ENCODE measurements around the gene GAPDH. TPM values are rescaled to one million over a fixed set of nuclear protein-coding genes. Genes with fewer than 3 reads are reported as not detected.
A peak's percentile ranks its signal among the peaks of the same experiment; 100 is the strongest.
"Not testable (repeated sequence)": the region's sequence is repeated elsewhere in the genome, so short reads cannot be mapped to it uniquely, and the experiment has no call there.

Gene GAPDH
- total RNA-seq, 1 donor from 2014 or later: 3,866 TPM

GRCh38 chr12:6494968-6495367, 39.3 kb upstream of the GAPDH start:
- no peaks in the 10 kb centered on the region for H3K27me3 ChIP-seq
- peaks cover 22% of the 10 kb centered on the region for H3K36me3 ChIP-seq
- no peaks in the 10 kb centered on the region for H3K27me3 Mint-ChIP-seq (ENCODE audit: insufficient read depth, low read depth)
- no peaks in the 10 kb centered on the region for H3K9me3 Mint-ChIP-seq
- H3K27ac ChIP-seq: no peak overlapping the region
- peaks cover 20% of the 10 kb centered on the region for H3K36me3 Mint-ChIP-seq
- H3K9me3 ChIP-seq (ENCODE audit: low read depth): no peaks in the 10 kb centered on the region
- H3K27ac Mint-ChIP-seq: no peak overlapping the region
- peak overlapping the region; percentile 86 for H3K4me3 ChIP-seq
- H3K4me1 ChIP-seq: peaks cover 23% of the 10 kb centered on the region
- H3K4me3 Mint-ChIP-seq: peak overlapping the region; percentile 97
- peaks cover 24% of the 10 kb centered on the region for H4K20me1 ChIP-seq (ENCODE audit: low read depth)
- H3K4me1 Mint-ChIP-seq: peaks cover 28% of the 10 kb centered on the region
- TF ChIP-seq CTCF (IDR thresholded peaks at IDR 0.05) (no peak), EZH2 (IDR thresholded peaks at IDR 0.05) (no peak)
- H2AFZ ChIP-seq (replicated peaks): no peak overlapping the region
- H3F3A ChIP-seq (ENCODE audit: low read depth): peaks cover 26% of the 10 kb centered on the region
- DNase-seq (ENCODE audit: low spot score): no peak
- peak overlapping the region; percentile 18 for H3K9ac ChIP-seq
- peaks cover 76% of the 10 kb centered on the region for H3K79me2 ChIP-seq (ENCODE audit: low read depth)
- peak overlapping the region; percentile 74 for H3K4me2 ChIP-seq

GRCh38 chr12:6497291-6497690, 37.0 kb upstream of the GAPDH start:
- Mint-ChIP-seq H3K4me1 (peaks cover 22% of the 10 kb centered on the region), H3K36me3 (peaks cover 20% of the 10 kb centered on the region), H3K4me3 (peak overlapping the region; percentile 71), H3K27ac (peak overlapping the region; percentile 83)
- not testable (repeated sequence) for H3K9me3 Mint-ChIP-seq; H3K27me3 Mint-ChIP-seq (ENCODE audit: insufficient read depth, low read depth); H3K27ac ChIP-seq; H3K9me3 ChIP-seq (ENCODE audit: low read depth); H3K27me3 ChIP-seq; H3K9ac ChIP-seq; H3K4me3 ChIP-seq; DNase-seq (ENCODE audit: low spot score); H2AFZ ChIP-seq (replicated peaks)
- Histone ChIP-seq H3K79me2 (ENCODE audit: low read depth) (peaks cover 91% of the 10 kb centered on the region), H4K20me1 (ENCODE audit: low read depth) (peaks cover 35% of the 10 kb centered on the region), H3K36me3 (peaks cover 20% of the 10 kb centered on the region), H3K4me2 (peak overlapping the region; percentile 25), H3F3A (ENCODE audit: low read depth) (peaks cover 21% of the 10 kb centered on the region), H3K4me1 (peaks cover 20% of the 10 kb centered on the region)

- H3K9me3 ChIP-seq (ENCODE audit: low read depth): no peaks in the 10 kb centered on the region
- H3K27ac ChIP-seq: no peak overlapping the region
- H3K4me2 ChIP-seq: no peak overlapping the region
- H2AFZ ChIP-seq (replicated peaks): no peak overlapping the region
- H3K79me2 ChIP-seq (ENCODE audit: low read depth): peaks cover 99% of the 10 kb centered on the region
- H3K4me3 ChIP-seq: no peak overlapping the region
- peaks cover 23% of the 10 kb centered on the region for H4K20me1 ChIP-seq (ENCODE audit: low read depth)
- DNase-seq (ENCODE audit: low spot score): no peak
- H3K27me3 ChIP-seq: no peaks in the 10 kb centered on the region
- peaks cover 17% of the 10 kb centered on the region for H3K36me3 ChIP-seq
- Mint-ChIP-seq H3K36me3 (peaks cover 22% of the 10 kb centered on the region), H3K4me1 (peaks cover 13% of the 10 kb centered on the region), H3K4me3 (no peak overlapping the region), H3K27me3 (ENCODE audit: insufficient read depth, low read depth) (no peaks in the 10 kb centered on the region), H3K9me3 (no peaks in the 10 kb centered on the region), H3K27ac (no peak overlapping the region)
- no peak for TF ChIP-seq CTCF (IDR thresholded peaks at IDR 0.05)
- TF ChIP-seq EZH2 (IDR thresholded peaks at IDR 0.05): no peak
- TF ChIP-seq EZH2phosphoT487 (IDR thresholded peaks at IDR 0.05): no peak
- H3K9ac ChIP-seq: no peak overlapping the region
- peaks cover 9% of the 10 kb centered on the region for H3K4me1 ChIP-seq
- peaks cover 13% of the 10 kb centered on the region for H3F3A ChIP-seq (ENCODE audit: low read depth)
Measured at GRCh38 chr12:6500466-6500865, 33.9 kb upstream of the GAPDH start.

- Mint-ChIP-seq H3K27ac (peak overlapping the region; percentile 51), H3K9me3 (no peaks in the 10 kb centered on the region), H3K36me3 (peaks cover 31% of the 10 kb centered on the region), H3K4me3 (no peak overlapping the region), H3K4me1 (no peaks in the 10 kb centered on the region), H3K27me3 (ENCODE audit: insufficient read depth, low read depth) (no peaks in the 10 kb centered on the region)
- H4K20me1 ChIP-seq (ENCODE audit: low read depth): peaks cover 6% of the 10 kb centered on the region
- no peak overlapping the region for H3K9ac ChIP-seq
- no peak for TF ChIP-seq CTCF (IDR thresholded peaks at IDR 0.05)
- no peak for TF ChIP-seq EZH2 (IDR thresholded peaks at IDR 0.05)
- TF ChIP-seq EZH2phosphoT487 (IDR thresholded peaks at IDR 0.05): no peak
- peak overlapping the region; percentile 81 for H3K27ac ChIP-seq
- H3K4me3 ChIP-seq: peak overlapping the region; percentile 11
- peaks cover 20% of the 10 kb centered on the region for H3K4me1 ChIP-seq
- no peaks in the 10 kb centered on the region for H3K9me3 ChIP-seq (ENCODE audit: low read depth)
- H2AFZ ChIP-seq (replicated peaks): no peak overlapping the region
- peaks cover 91% of the 10 kb centered on the region for H3K79me2 ChIP-seq (ENCODE audit: low read depth)
- peaks cover 5% of the 10 kb centered on the region for H3K36me3 ChIP-seq
- H3K27me3 ChIP-seq: no peaks in the 10 kb centered on the region
- DNase-seq (ENCODE audit: low spot score): peak; percentile 49
- H3K4me2 ChIP-seq: peak overlapping the region; percentile 39
- peaks cover 27% of the 10 kb centered on the region for H3F3A ChIP-seq (ENCODE audit: low read depth)
Measured at GRCh38 chr12:6507102-6507998, 27.0 kb upstream of the GAPDH start.
